Fibroblast of pulmonary artery (primary cell): ENCODE results near the gene DRP2.

Experiments used
- DNase-seq: peaks from one replicate; pipeline ENCODE4 v3.0.0-alpha.2; 2010; ENCODE audit warnings: low read depth
- H3K4me3 ChIP-seq: replicated peaks from 2 replicates; pipeline ENCODE4 v1.5.1; 2011; ENCODE audit warnings: low read depth, mild to moderate bottlenecking, control low read depth, low read length, moderate library complexity
- TF ChIP-seq, protein P1 (sequence below): IDR thresholded peaks from 2 replicates; pipeline ENCODE4 v1.5.1; 2011; ENCODE audit warnings: mild to moderate bottlenecking, control low read depth, low read length, inconsistent platforms; ENCODE audit errors: missing control alignments

The DRP2 gene

DNA sequence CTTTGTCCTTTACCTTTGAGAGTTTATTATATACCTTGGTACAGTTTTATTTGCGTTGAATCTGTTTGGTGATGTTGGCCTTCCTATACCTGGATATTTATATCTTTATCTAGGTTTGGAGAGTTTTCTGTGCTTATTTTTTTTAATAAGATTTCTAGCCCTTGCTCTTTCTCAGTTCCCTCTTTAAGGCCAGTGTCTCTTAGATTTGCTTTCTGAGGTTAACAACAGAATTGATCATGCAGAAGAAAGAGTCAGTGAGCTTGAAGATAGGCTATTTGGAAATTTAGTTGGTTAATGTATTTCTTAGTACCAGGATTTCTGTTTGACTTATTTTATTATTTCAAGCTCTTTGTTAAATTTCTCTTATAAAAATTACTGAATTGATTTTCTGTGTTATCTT, 84.2 kb downstream of the DRP2 start:
- DNase-seq = no peak
- no peak overlapping the region for H3K4me3 ChIP-seq
- TF ChIP-seq, protein P1, sequence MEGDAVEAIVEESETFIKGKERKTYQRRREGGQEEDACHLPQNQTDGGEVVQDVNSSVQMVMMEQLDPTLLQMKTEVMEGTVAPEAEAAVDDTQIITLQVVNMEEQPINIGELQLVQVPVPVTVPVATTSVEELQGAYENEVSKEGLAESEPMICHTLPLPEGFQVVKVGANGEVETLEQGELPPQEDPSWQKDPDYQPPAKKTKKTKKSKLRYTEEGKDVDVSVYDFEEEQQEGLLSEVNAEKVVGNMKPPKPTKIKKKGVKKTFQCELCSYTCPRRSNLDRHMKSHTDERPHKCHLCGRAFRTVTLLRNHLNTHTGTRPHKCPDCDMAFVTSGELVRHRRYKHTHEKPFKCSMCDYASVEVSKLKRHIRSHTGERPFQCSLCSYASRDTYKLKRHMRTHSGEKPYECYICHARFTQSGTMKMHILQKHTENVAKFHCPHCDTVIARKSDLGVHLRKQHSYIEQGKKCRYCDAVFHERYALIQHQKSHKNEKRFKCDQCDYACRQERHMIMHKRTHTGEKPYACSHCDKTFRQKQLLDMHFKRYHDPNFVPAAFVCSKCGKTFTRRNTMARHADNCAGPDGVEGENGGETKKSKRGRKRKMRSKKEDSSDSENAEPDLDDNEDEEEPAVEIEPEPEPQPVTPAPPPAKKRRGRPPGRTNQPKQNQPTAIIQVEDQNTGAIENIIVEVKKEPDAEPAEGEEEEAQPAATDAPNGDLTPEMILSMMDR = no peak
